IPS-11a (cell line): ENCODE measurements around the gene ZNF331.

ENCODE experiments used
- H3K4me3 ChIP-seq: one replicate; pipeline ENCODE4 v1.5.1; 2013; ENCODE audit warnings: low read depth, low read length, control low read depth

Gene ZNF331

GRCh38 chr19:53571339-53571738, 33.4 kb downstream of the ZNF331 start:
- no peak overlapping the region for H3K4me3 ChIP-seq

GRCh38 chr19:53576941-53577653, 39.2 kb downstream of the ZNF331 start:
- no peak overlapping the region for H3K4me3 ChIP-seq

- no peak overlapping the region for H3K4me3 ChIP-seq
Observed at GRCh38 chr19:53577968-53578367, 40.0 kb downstream of the ZNF331 start.

GRCh38 chr19:53579518-53579917, 41.6 kb downstream of the ZNF331 start:
- H3K4me3 ChIP-seq = no peak overlapping the region

GRCh38 chr19:53580871-53581835, 43.2 kb downstream of the ZNF331 start:
- H3K4me3 ChIP-seq = no peak overlapping the region

- H3K4me3 ChIP-seq = no peak overlapping the region
Observed at GRCh38 chr19:53581871-53582279, 43.9 kb downstream of the ZNF331 start.

- H3K4me3 ChIP-seq = no peak overlapping the region
Observed at GRCh38 chr19:53583181-53583580, 45.2 kb downstream of the ZNF331 start.

GRCh38 chr19:53586277-53586691, 48.3 kb downstream of the ZNF331 start:
- no peak overlapping the region for H3K4me3 ChIP-seq

GRCh38 chr19:53594811-53595509, 57.0 kb downstream of the ZNF331 start:
- no peak overlapping the region for H3K4me3 ChIP-seq

- H3K4me3 ChIP-seq = no peak overlapping the region
Observed at GRCh38 chr19:53595510-53595867, 57.5 kb downstream of the ZNF331 start.

GRCh38 chr19:53596056-53596455, 58.1 kb downstream of the ZNF331 start:
- H3K4me3 ChIP-seq = no peak overlapping the region

- H3K4me3 ChIP-seq = no peak overlapping the region
Observed at GRCh38 chr19:53597023-53597422, 59.1 kb downstream of the ZNF331 start.

GRCh38 chr19:53598361-53598760, 60.4 kb downstream of the ZNF331 start:
- no peak overlapping the region for H3K4me3 ChIP-seq

GRCh38 chr19:53600217-53600616, 62.3 kb downstream of the ZNF331 start:
- no peak overlapping the region for H3K4me3 ChIP-seq

- H3K4me3 ChIP-seq = no peak overlapping the region
Observed at GRCh38 chr19:53606031-53606430, 68.1 kb downstream of the ZNF331 start.

GRCh38 chr19:53608381-53608780, 70.4 kb downstream of the ZNF331 start:
- no peak overlapping the region for H3K4me3 ChIP-seq

- H3K4me3 ChIP-seq = no peak overlapping the region
Observed at GRCh38 chr19:53612762-53613526, 75.0 kb downstream of the ZNF331 start.

GRCh38 chr19:53621885-53622740, 84.2 kb downstream of the ZNF331 start:
- H3K4me3 ChIP-seq = no peak overlapping the region

- no peak overlapping the region for H3K4me3 ChIP-seq
Observed at GRCh38 chr19:53624771-53625545, 87.0 kb downstream of the ZNF331 start.
